Dendritic cell treated with granulocyte-macrophage colony-stimulating factor and Interleukin-4, amounts not matched to agents 40 ng/mL and 50 ng/mL, for 4 days (primary cell): ENCODE results near the gene ABHD14A.
"Not testable (repeated sequence)": the region's sequence is repeated elsewhere in the genome, so short reads cannot be mapped to it uniquely, and the experiment has no call there.

ENCODE experiments used
- H3K27ac Mint-ChIP-seq: one replicate; pipeline ENCODE4 v1.8.0; 2022; ENCODE audit warnings: mild to moderate bottlenecking, mixed read lengths
- H3K27me3 Mint-ChIP-seq: one replicate; pipeline ENCODE4 v1.8.0; 2022; ENCODE audit warnings: mild to moderate bottlenecking, mixed read lengths
- H3K36me3 Mint-ChIP-seq: one replicate; pipeline ENCODE4 v1.8.0; 2022; ENCODE audit warnings: low read depth, mixed read lengths
- H3K4me1 Mint-ChIP-seq: one replicate; pipeline ENCODE4 v1.8.0; 2022; ENCODE audit warnings: low read depth, mixed read lengths
- H3K4me3 Mint-ChIP-seq: one replicate; pipeline ENCODE4 v1.8.0; 2022; ENCODE audit warnings: mild to moderate bottlenecking, moderate library complexity, mixed read lengths
- H3K9me3 Mint-ChIP-seq: one replicate; pipeline ENCODE4 v1.8.0; 2022; ENCODE audit warnings: mixed read lengths
- intact Hi-C: fragments of 100-400 bp; cut with micrococcal nuclease; formaldehyde crosslinking; loops from one replicate; pipeline ENCODE4 v1.15.0; 2022

The ABHD14A gene

GRCh38 chr3:51982838-51983577, 8.1 kb downstream of the ABHD14A start, which contains the start of gene ACY1:
Gene ACY1, plus strand, starts transcription at chr3:51983535. Its CDS starts 530 bp downstream, at chr3:51984065.
- H3K36me3 Mint-ChIP-seq: peaks cover 20% of the 10 kb centered on the region
- H3K4me3 Mint-ChIP-seq: peak within 1 kb of the TSS; percentile 89
- intact Hi-C loops: no loop called here
- no peaks in the 10 kb centered on the region for H3K27me3 Mint-ChIP-seq
- peak within 1 kb of the TSS; percentile 90 for H3K27ac Mint-ChIP-seq
- no peaks in the 10 kb centered on the region for H3K9me3 Mint-ChIP-seq
- H3K4me1 Mint-ChIP-seq: peaks cover 46% of the 10 kb centered on the region

GRCh38 chr3:51983578-51984268, 8.9 kb downstream of the ABHD14A start:
- Mint-ChIP-seq H3K9me3 (no peaks in the 10 kb centered on the region), H3K27ac (peak overlapping the region; percentile 90), H3K36me3 (peaks cover 27% of the 10 kb centered on the region), H3K4me1 (peaks cover 46% of the 10 kb centered on the region), H3K4me3 (peak overlapping the region; percentile 89), H3K27me3 (no peaks in the 10 kb centered on the region)
- intact Hi-C loops: no loop called here

DNA sequence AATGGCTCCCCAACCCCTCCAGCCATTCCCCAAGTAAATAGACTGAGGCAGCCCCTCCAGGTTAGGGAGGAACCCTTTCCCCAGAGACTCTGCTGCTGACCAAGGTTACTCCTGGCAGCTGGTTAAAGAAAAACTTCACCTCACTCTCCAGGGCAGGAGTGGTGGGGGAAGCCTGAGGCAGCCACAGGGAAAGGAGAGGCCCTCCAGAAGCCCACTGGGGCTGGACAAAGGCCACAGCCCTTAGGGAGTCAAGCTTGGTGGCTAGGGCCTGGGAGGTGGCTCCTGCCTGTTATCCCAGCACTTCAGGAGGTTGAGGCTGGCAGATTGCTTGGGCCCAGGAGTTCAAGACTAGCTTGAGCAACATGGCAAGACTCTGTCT, 9.4 kb downstream of the ABHD14A start:
- H3K4me3 Mint-ChIP-seq: peak overlapping the region; percentile 35
- intact Hi-C loops: no loop called here
- H3K27ac Mint-ChIP-seq: peak overlapping the region; percentile 90
- peaks cover 46% of the 10 kb centered on the region for H3K4me1 Mint-ChIP-seq
- no peaks in the 10 kb centered on the region for H3K9me3 Mint-ChIP-seq
- H3K36me3 Mint-ChIP-seq: peaks cover 32% of the 10 kb centered on the region
- no peaks in the 10 kb centered on the region for H3K27me3 Mint-ChIP-seq

- H3K9me3 Mint-ChIP-seq: no peaks in the 10 kb centered on the region
- no peaks in the 10 kb centered on the region for H3K27me3 Mint-ChIP-seq
These were observed 10.2 kb downstream of the ABHD14A start for GRCh38 chr3:51985063-51985462.

GRCh38 chr3:51986010-51986947, 11.4 kb downstream of the ABHD14A start:
- Mint-ChIP-seq H3K27ac (no peak overlapping the region), H3K27me3 (no peaks in the 10 kb centered on the region), H3K36me3 (peaks cover 29% of the 10 kb centered on the region), H3K9me3 (no peaks in the 10 kb centered on the region), H3K4me1 (peaks cover 40% of the 10 kb centered on the region), H3K4me3 (no peak overlapping the region)
- intact Hi-C loops: no loop called here

More at GRCh38 chr3:51985063-51985462, 10.2 kb downstream of the ABHD14A start:
- H3K4me1 Mint-ChIP-seq: peaks cover 46% of the 10 kb centered on the region
- no peak overlapping the region for H3K27ac Mint-ChIP-seq
- no peak overlapping the region for H3K4me3 Mint-ChIP-seq
- intact Hi-C loops: no loop called here
- H3K36me3 Mint-ChIP-seq: peaks cover 32% of the 10 kb centered on the region

GRCh38 chr3:51987568-51987967, 12.7 kb downstream of the ABHD14A start:
- Mint-ChIP-seq H3K36me3 (peaks cover 39% of the 10 kb centered on the region), H3K4me1 (peaks cover 33% of the 10 kb centered on the region), H3K9me3 (no peaks in the 10 kb centered on the region), H3K27me3 (no peaks in the 10 kb centered on the region), H3K4me3 (no peak overlapping the region), H3K27ac (no peak overlapping the region)
- intact Hi-C loops: no loop called here

- intact Hi-C loops: no loop called here
- Mint-ChIP-seq H3K27me3 (no peaks in the 10 kb centered on the region), H3K4me1 (peaks cover 28% of the 10 kb centered on the region), H3K36me3 (peaks cover 42% of the 10 kb centered on the region), H3K4me3 (no peak overlapping the region), H3K27ac (no peak overlapping the region), H3K9me3 (no peaks in the 10 kb centered on the region)
These were observed 13.7 kb downstream of the ABHD14A start for GRCh38 chr3:51988286-51989146.

- H3K27me3 Mint-ChIP-seq, intact Hi-C loops, H3K27ac Mint-ChIP-seq, H3K9me3 Mint-ChIP-seq, H3K4me3 Mint-ChIP-seq: not testable (repeated sequence)
- peaks cover 62% of the 10 kb centered on the region for H3K36me3 Mint-ChIP-seq
- H3K4me1 Mint-ChIP-seq: peaks cover 27% of the 10 kb centered on the region
These were observed 15.7 kb downstream of the ABHD14A start for GRCh38 chr3:51990501-51990971.

DNA sequence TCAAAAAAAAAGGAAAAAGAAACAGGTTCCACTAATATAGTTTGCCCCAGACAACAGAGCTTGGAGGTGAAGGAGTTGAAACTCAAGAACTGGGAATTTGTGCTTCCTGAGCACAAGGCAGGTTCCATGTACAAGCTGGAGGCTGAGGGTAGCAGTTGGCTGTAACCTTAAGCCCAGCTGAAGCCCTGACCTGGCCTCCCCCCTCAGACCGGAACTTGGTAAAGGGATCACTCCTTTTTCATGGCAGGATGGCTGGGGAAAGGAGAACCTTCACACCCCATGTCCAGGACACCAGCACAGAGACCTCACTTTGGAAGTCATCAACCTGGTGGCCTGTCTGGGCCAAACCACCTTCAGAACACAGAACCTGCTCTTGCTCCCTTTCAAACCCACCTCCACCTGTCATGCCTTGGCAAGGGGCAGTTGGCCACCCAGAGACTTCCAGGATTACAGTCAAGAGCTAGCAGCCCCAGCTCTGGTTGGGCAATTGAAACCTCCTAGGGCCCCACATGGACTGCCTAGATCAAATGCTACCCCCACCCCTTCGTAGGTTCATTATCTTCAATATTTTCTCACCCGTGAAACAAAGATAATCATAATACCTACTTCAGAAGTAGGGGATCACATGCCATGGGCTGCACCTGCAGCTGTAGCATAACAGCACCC, 17.3 kb downstream of the ABHD14A start:
- Mint-ChIP-seq H3K9me3 (no peaks in the 10 kb centered on the region), H3K4me3 (no peak overlapping the region), H3K27ac (no peak overlapping the region), H3K36me3 (peaks cover 66% of the 10 kb centered on the region), H3K4me1 (peaks cover 24% of the 10 kb centered on the region), H3K27me3 (peaks cover 2% of the 10 kb centered on the region)
- intact Hi-C loops: no loop called here

DNA sequence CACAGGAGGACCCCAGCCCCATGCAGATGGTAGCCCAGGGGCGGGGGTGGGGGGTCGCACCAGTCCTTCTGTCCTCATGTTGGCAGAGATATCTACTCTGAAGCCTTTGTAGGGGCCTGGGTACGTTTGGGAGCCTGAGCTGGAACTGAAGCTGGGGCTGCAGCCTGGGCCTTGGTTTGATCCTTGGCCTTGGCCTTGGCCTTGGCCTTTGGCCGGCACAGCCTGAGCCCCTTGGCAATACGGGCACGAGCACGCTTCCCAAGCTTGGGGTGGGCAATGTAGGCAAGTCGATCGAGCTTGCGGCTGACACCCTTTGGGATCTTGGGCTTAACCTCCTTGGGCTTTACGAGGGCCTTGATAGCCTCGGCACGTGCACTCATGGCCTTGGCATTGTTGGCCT, 18.8 kb downstream of the ABHD14A start:
- H3K27me3 Mint-ChIP-seq, H3K9me3 Mint-ChIP-seq, H3K27ac Mint-ChIP-seq, intact Hi-C loops, H3K4me3 Mint-ChIP-seq: not testable (repeated sequence)
- H3K36me3 Mint-ChIP-seq: peaks cover 60% of the 10 kb centered on the region
- H3K4me1 Mint-ChIP-seq: peaks cover 24% of the 10 kb centered on the region

GRCh38 chr3:51994530-51994929, 19.7 kb downstream of the ABHD14A start:
- Mint-ChIP-seq H3K36me3 (peaks cover 54% of the 10 kb centered on the region), H3K9me3 (no peaks in the 10 kb centered on the region), H3K4me1 (peaks cover 24% of the 10 kb centered on the region), H3K27ac (peak overlapping the region; percentile 92), H3K4me3 (peak overlapping the region; percentile 99), H3K27me3 (peaks cover 9% of the 10 kb centered on the region)
- intact Hi-C loops: no loop called here

GRCh38 chr3:51995346-51996163, 20.7 kb downstream of the ABHD14A start, which contains the start of gene RPL29:
Gene RPL29, minus strand, starts transcription at chr3:51995895. Its CDS starts 434 bp downstream, at chr3:51995461.
- peak within 1 kb of the TSS; percentile 92 for H3K27ac Mint-ChIP-seq
- no peaks in the 10 kb centered on the region for H3K9me3 Mint-ChIP-seq
- H3K4me1 Mint-ChIP-seq: peaks cover 24% of the 10 kb centered on the region
- H3K4me3 Mint-ChIP-seq: peak within 1 kb of the TSS; percentile 99
- peaks cover 54% of the 10 kb centered on the region for H3K36me3 Mint-ChIP-seq
- peaks cover 9% of the 10 kb centered on the region for H3K27me3 Mint-ChIP-seq
- intact Hi-C loops: loop anchor here (1.0 kb wide), 1 partner anchor 53 kb away; the partner anchor contains the start of gene PARP3
